ENCODE results near the gene ROR2.
A peak's percentile ranks its signal among the peaks of the same experiment; 100 is the strongest.

ROR2 gene

DNA sequence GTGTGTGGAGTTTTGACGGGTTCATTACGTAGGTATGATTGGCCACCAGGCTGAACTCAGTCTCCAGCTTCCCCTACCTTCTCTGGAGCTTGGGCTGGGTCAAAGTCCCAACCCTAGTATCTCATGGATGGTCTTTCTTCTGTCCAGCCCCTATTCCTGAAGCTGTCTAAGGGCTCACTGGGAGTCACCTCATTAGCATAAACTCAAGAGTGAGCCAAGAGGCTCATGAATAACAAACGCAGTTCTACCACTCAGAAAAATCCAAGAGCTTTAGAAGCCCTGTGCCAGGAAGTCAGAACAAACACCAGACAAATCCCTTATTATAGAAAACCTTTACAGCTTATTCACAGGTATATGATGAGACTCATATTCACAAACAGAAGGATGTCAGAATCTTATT, 346.1 kb downstream of the ROR2 start:
- DNase-seq = no peak

DNA sequence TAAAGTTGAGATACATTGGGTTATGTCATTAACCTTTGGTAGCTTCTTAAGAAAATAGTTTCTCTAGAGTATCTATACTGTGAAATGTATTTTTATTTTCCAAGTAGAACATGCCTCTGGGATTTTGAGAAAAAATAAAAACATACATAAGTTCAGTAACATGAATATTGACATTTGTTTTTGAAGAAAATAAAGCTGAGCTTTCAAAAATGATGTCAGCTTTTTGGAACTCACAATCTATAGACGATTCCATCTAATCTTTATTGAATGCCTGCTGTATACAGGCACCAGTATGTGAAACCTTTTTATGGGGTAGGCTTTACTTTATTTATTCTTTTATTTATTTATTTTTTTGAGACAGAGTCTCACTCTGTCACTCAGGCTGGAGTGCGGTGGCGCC, 350.5 kb downstream of the ROR2 start:
- no peak for DNase-seq

DNA sequence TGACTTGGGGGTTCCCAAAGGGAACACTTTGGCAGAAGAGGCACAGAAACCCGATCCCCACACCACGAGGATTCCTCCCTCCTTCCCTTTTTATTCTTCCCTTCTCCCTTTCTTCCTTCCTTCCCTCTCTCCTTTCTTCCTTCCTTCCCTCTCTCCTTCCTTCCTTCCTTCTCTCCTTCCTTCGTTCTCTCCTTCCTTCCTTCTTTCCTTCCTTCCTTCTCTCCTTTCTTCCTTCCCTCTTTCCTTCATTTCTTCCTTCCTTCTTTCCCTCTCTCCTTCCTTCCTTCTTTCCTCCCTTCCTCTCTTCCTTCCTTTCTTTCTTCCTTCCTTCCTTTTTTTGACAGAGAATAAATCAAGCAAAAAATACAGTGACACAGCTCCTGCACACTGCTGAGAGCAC, 358.4 kb downstream of the ROR2 start:
- DNase-seq = no peak

DNA sequence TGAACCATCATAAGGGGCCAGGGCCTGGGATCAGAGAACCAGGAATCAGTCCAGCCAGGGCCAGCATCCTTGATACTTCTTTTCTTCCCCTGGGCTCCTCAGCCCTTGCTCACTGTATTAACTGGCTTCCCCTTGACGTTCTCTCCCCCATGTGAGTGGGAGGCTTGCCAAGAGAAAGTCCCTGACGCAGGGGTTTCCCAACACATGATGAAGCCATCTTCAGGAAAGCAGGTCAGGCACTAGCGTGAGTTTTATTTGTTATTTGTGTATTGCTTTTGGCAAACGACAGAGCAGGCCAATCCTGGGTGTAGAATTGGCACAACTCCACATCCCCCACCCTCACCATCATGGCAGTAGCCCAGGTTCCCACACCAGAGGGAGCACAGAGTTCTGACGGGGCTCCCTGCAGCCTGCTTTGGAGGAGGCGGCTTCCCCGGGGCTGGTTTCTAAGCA, 360.9 kb downstream of the ROR2 start:
- no peak for DNase-seq

DNA sequence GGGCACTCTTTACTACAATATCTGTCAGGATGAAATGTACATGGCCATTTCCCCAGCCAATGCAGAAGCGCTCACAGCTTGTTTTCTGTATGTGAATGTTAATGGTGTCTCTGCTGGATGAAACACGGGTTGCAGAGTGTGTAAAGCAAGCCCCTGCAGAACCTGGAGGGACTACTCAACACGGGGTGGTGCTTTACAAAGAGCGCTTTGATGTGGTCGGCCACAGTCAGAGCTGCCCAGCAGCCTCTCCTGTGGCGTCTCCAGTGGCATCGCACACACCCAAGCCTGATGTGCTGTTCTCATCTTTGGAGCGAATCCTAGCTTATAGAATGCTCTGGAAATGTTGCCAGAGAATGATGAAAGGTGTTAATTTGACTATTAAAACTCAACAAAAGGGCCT, 363.7 kb downstream of the ROR2 start:
- DNase-seq = no peak

DNA sequence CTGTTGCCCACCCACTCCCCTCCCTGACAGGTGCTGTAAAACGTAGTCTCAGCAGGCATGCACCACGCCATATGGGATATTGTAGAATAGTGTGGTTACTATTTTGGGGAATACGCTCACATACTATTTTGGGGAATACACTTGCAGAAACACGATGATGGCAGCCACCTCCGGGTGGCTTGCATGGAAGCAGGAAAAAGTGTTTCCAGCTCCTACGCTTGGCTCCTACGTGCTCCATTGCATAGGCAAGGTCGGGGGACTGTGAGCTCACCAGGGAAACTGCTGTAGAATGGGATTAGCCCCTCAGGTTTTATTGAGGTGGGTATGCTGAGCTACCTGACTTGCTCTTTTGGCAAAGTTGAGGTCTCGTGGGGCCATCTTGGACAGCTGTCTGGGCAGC, 366.1 kb downstream of the ROR2 start:
- no peak for DNase-seq

DNA sequence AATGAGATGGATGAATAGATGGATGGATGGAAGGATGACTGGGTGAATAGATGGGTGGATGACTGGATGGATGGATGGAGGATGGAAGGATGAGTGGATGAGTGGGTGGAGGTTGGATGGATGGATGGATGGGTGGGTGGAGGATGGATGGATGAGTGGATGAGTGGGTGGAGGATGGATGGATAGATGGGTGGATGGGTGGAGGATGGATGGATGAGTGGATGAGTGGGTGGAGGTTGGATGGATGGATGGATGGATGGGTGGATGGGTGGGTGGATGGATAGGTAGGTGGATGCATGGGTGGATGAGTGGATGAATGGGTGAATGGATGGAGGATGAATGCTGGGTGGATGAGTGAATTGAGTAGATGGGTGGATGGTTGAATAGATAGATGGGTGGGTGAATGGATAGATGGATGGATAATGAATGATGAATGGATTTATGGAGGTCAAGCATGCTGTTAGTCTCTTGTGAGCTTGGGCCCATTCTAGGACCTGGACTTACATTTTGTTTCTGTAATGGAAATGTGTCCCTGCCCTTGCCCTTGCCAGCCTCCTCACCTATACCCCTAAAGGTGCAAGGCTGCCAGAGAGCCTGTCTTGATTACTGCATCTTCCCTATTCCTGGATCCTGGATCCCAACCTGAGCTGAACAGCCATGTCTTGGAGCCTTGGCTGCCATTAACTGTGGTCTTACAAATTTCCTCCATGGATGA, 366.7 kb downstream of the ROR2 start:
- DNase-seq = no peak

DNA sequence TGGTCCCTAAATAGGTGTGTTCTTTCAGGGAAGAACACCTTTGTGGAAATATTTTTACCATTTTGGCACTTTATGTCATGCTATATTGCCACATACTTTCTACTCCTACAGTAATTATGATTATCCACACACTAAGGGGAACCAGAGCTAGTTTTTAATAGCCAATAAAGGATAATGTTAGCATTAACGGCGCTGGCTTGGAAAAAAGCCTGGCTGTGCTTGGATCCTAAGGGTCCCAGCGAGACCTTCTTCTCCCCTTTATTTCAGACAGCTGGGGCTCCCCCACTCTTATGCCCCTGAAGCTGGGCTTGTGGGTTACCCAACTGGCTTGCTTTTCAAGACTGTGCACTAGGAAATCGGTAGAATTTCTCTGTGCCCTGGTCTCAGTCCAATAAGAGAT, 367.8 kb downstream of the ROR2 start:
- DNase-seq = no peak

DNA sequence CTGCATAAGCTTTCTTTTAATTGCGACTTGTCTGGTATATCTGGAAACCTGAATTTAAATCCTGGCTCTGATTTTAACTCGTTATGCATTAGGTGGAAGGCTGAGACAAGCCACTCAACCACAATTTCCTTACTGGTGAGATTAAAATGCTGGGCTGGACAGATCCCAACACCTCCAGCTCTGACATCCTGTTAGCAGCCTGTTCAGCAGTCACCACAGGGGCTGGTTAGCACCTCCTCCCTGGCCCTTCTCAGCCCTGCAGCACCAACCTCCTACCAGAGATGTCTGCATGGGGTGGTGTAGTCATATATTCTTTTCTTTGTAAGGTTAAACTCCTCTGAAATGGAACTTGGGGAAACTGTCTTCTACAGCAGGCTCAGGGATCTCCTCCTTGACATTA, 369.9 kb downstream of the ROR2 start:
- DNase-seq = peak in 1 of 2 experiments; percentile 2

DNA sequence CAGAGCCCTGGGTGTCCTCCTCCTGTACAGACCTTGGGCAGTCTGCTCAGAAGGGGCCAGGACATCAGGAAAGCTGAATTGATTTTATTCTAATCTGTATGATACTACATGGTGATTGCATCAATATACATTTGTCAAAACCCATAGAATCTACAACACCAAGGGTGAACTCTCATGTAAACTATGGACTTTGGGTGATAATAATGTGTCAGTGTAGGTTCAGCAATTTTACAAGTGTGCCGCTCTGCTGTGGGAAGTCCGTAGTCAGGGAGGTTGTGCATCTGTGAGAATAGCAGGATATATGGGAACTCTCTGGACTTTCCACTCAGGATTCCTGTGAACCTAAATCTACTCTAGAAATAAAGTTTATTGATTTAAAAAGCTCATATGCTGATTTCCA, 371.1 kb downstream of the ROR2 start:
- no peak for DNase-seq

DNA sequence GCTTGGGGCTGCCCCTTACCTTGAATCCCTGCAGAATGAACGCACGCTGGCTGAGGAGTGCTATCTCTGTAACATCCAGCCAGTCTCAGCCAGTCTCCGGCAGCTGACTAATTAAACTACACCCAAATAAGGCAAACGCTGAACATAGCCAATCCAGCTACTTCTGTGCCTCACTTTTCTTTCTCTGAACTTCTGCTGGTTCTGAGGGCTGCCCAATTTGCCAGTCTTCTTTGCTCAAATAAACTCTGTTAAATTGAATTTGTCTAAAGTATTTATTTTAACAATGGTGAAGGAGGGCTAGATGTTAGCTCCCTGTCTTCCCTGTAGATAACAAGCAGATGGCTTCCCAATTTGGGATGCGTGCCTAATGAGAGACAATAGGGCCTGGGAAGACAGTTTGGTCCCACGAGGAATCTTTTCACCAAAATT, 372.4 kb downstream of the ROR2 start:
- DNase-seq = no peak

DNA sequence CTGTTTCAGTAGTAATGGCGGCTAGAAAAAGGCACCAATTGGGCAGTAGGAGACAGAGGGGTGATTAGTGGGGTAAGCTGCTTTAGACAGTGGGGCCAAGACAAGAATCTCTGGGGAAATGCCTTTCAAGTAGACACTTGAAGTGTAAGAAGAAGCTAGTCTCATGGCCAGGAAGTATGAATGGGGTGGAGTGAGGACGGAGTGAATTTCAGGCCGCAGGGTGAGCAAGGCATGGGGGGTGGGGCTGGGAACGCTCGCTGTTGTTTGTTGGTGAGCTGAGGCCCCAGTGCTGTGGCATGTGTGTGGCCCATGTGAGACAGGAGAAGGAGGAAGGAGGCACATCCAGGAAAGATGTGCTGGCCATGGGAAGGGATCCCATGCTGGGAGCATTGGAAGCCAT, 377.2 kb downstream of the ROR2 start:
- DNase-seq = no peak

DNA sequence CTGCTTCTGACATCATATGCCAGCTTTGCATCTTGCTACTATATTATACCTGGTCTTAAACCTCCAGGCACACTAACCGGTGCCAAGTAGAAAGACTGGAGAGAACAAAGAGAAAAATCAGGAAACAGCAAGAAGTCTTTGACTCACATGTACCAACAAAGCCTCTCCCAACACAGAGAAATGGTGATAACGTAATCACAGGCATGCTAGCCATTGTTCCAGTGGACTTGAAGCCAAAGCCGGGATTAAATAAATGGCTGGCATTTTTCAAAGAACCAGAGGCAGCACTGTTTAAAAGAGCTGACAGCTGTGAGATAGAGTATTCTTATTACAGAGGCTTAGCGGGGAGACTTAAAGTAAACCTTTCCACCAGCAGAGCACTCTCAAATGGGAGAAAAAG, 378.0 kb downstream of the ROR2 start:
- DNase-seq = no peak

DNA sequence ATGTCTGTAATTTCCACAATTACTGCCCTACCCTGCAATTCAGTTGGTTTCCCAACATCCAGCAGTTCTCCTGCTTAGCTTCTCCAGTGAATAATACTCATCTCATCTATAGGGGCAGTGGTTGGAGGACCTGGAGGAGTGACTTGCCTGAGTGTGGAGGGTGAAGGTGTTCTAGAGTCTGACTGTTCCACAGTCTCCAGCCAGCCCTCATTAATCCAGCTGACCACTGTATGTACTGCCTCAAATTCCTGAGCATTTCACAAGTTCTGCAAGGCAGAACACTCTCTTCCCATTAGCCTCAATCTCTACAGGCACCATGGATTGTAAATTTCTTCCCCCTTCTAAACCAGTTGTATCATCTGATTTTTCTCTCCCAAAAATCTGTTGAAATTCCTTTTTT, 379.0 kb downstream of the ROR2 start:
- DNase-seq = no peak

DNA sequence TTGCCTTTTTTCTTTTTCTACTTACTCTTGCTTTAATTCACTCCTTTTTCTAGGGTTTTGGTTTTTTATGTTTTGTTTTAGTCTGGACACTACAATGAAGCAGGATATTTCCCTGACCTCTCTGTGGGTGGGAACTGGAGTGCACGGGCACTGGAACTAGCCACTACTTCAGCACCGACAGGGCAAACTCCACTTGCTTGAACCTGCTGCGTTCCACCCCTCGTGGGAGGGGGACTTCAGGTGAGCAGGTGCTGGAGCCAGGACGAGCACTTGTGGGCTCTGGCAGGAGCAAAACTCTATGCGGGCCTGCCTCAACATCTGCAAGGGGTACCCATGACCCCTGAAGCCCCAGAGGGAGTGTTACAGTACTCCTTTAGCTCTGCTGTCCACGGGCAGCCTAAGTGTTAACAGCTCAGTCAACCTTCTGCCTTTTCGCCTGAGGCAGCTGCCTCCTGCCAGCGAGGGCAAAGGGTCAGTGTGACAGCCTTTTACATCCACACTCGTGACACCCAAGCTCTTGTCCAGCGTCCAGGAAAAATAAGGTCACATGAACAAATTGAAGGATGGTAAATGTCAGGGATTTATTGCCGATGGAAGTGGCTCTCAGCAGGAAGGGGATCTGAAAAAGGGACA, 382.3 kb downstream of the ROR2 start:
- no peak for DNase-seq

DNA sequence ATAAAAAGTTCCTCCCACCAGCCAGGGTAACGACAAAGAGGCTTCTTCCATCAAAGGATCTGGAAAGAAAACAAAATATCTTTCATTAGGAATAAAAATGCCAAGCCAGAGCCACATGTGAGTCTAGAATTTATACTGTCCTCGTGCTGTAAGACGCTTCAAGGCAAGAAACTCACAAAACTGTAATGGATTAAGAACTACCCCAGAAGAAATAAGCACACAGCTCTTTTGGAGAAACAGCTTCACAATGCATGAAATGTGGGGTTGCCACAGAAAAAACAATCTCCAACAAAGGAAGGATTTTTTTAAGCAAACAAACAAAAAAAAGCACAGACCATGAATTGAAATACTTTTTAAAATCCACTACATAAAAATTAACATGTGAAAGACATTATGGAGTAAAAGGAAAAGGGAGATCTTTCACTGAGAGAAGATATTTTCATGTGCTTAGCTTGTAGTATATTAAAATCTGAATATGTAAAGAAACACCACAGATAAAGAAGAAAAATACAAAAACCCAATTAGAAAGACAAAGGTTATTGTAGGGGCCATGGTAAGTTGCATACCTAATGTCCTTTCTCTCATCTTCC, 385.9 kb downstream of the ROR2 start:
- DNase-seq = no peak

DNA sequence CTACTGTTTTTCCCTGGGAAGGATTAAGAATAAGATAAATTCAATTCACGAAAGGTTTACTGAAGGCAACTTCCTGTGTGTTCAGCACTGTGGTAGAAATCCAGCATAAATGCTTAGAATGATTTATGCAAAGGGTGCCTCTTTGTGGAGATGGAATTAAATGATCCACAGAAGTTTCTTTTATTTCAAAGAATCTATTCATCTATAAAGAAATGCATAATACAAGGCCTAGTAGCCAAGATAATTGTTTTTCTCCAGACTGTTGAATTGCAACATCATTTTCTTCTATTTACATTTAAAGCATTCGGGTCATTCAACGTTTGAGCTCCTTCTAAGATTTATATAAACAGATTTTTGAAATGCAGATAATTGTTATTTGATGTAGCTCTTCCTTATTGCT, 387.6 kb downstream of the ROR2 start:
- no peak for DNase-seq

DNA sequence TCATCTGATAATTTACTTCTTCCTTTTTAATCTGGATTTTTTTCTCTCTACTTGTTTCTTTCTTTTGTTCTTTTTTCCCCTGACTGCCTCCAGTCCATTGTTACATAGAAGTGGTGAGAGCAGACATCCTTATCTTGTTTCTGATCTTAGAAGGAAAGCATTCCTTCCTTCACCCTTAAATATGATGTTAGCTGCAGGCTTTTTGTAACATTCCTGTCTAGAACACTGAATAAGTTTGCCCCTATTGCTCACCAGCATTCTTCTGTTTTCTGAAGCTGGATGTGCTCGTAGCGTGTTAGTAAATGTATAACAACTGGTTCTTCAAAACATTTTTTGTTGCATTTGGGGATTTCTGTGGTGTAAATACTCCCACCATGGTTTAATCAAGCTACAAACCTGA, 389.7 kb downstream of the ROR2 start:
- DNase-seq = no peak

DNA sequence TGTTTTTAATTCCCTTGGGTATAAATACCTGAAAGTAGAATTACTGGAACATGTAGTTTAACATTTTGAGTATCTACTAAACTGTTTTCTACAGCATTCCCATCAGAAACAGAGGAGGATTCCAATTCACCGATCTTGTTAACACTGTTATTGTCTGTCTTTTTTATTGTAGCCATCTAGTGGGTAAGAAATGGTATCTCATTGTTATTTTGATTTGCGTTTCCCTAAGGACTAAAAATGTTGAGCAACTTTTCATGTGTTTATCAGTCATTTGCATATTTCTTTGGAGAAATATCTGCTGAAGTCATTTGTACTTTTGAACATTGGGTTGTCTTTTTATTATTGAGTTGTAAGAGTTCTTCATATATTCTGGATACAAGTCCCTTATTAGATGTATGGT, 391.1 kb downstream of the ROR2 start:
- DNase-seq = no peak

DNA sequence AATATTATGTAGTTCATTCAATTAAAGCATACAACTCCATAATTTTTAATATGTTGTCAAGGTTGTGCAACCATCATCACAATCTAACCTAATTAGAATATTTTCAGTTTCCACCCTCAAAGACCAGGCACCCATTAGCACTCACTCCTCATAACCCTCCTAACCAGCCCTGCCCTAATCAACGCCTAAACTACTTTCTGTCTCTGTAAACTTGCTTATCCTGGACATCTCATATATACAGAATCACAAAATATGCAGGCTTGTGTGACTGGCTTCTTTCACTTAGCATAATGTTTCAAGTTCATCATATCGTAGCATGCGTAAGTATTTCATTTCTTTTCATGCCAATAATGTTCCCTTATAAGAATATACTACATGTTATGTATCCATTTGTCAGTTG, 391.6 kb downstream of the ROR2 start:
- no peak for DNase-seq

DNA sequence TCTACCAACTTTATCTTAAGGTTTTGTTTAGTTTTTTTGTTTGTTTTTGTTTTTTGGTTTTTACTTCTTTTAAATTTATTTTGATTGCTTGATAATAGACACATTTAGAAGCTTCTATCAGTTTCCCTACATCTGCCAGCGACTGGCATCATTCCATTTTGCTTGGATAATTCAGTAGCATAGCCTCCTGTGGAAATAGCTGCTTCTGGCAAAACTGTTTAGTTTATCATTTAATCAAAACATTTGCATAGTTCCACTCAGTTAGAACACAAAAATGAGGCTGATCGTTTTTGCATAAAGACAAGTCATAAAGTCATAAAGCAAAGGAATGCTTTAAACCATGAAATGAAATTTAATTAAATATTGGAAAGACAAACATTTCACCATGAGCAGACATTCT, 392.7 kb downstream of the ROR2 start:
- DNase-seq = no peak

DNA sequence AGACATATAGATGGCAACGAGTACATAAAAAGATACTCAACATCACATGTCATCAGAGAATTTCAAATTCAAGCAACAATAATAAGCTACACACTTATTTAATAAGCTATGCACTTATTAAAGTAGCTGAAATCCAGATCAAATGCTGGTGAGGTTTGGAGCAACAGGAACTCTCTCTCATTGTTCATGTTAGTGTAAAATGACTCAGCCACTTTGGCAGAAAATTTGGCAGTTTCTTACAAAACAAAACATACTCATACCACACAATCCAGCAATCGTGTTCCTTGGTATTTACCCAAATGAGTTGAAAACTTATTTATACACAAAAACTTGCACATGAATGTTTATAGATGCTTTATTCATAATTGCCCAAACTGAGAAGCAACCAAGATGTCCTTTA, 394.9 kb downstream of the ROR2 start:
- DNase-seq = no peak

DNA sequence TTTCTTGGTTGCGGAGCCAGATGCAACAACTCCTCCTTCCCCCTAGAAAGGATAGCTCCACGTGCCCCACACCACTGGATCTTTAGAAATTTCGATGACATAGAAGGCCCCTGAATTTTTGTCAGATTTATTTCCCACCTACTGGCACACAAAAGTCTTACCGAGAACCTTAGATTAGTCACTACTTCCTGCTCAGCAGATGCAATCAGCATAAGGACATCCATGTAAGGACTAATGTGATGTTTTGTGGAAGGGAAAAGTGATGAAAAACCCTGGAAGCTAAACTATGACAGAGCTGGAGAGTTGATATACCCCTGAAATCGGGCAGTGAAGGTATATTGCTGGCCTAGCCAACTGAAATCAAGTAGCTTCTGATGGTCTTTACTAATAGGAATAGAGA, 400.9 kb downstream of the ROR2 start:
- no peak for DNase-seq

DNA sequence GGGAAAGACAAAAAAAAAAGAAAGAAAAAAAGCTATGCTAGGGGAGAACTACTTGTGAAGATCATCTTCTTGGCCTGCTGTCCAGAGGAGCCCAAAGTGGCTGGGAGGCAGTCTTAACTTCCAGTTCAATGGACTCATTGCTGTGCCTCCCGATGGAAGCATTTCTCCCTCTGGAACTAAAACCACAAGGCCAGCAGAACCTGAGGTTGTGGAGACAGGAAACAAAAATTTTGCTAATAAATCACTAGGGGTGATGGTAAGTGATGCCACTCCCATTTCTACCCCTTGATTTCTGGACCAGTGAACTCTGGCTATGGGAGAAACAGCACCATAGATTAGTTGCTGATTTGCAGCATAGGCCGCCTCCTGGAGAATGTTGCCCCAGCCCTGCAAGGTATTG, 402.9 kb downstream of the ROR2 start:
- no peak for DNase-seq

DNA sequence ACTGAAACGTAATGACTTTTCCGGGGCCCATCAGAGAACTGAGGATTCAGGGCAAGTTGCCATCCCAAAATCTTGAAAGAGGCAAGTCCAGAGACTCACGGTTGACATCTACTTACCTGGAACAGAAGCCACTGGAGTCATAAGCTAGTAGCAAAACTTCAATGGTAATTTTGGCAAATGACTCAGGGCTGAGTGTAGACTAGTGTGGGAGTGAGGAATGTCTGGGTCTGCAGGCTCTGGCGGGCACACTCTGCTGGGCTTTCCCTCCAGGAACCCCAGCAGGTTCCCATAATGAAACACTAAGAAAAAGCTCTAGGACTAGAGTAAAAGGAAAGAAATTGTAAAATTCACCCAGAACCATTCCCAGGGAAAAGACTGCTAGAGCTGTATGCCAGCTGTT, 403.5 kb downstream of the ROR2 start:
- no peak for DNase-seq

Data from Kasumi-1 (cell line).